K562 (cell line): ENCODE results near the gene LMX1B. TPM values are rescaled to one million over a fixed set of nuclear protein-coding genes. Genes with fewer than 3 reads are reported as not detected.

Experiments
- ATAC-seq: fragments of 200-7000 bp; cut with Tn5 transposase; 3 replicates; pipeline ENCODE4 v1.9.1; 2020; ENCODE audit warnings: moderate library complexity
- BruUV-seq: library from RNA; stranded (reverse); fragments of 400-500 nt; replicated peaks from 2 replicates; lab custom pipeline; 2021; lab: Mats Ljungman, UMichigan
- CTCF ChIA-PET: fragments of 300-600 bp; formaldehyde crosslinking; extraction: SDS; loops from one replicate; lab custom pipeline; 2021; ENCODE audit warnings: low intra/inter-chr PET ratio; lab: Yijun Ruan, JAX
- POLR2A ChIA-PET: fragments of 300-600, 350-650 bp; sonication (Branson Sonifier 250); formaldehyde crosslinking; extraction: SDS; loops from one replicate; lab custom pipeline; 2021; ENCODE audit warnings: antibody characterized with exemption, inconsistent platforms; lab: Yijun Ruan, JAX
- DNase-seq, 4 experiments: peaks; one replicate each; pipeline versions ENCODE4 v3.0.0 to v3.0.0-alpha.2; 2011 to 2018; ENCODE audit warnings: low spot score in 3 of 4, mixed read lengths in 3 of 4; ENCODE audit errors: extremely low read depth in 1 of 4
- FAIRE-seq: peaks from 2 replicates; lab custom pipeline; 2011; peaks lifted over from hg19 to GRCh38; lab: Jason Lieb, UNC
- H2AFZ ChIP-seq: 2 replicates; pipeline ENCODE4 v1.6.0; 2011; ENCODE audit warnings: low read depth, low read length, control low read depth, inconsistent platforms
- H3K27ac ChIP-seq: fragments of 200-600 bp; 3 replicates; pipeline ENCODE4 v1.8.0; 2011; ENCODE audit warnings: low read depth, mild to moderate bottlenecking, control low read depth, inconsistent platforms, low read length, moderate library complexity, mixed read lengths; ENCODE audit errors: extremely low read depth
- H3K27me3 ChIP-seq, 2 experiments: fragments of 300-600 bp in 1 of 2; 2 replicates in 1 of 2; 3 replicates in 1 of 2; pipeline versions ENCODE4 v1.6.0 to v1.8.0; 2011; ENCODE audit warnings: inconsistent platforms in 2 of 2, low read length in 2 of 2, mild to moderate bottlenecking in 1 of 2, mixed read lengths in 1 of 2, moderate library complexity in 1 of 2; ENCODE audit not compliant: control insufficient read depth in 2 of 2, insufficient read depth in 2 of 2
- H3K36me3 ChIP-seq: fragments of 300-600 bp; 3 replicates; pipeline ENCODE4 v1.8.0; 2011; ENCODE audit warnings: mild to moderate bottlenecking, low read length, inconsistent platforms; ENCODE audit not compliant: control insufficient read depth, insufficient read depth
- H3K4me1 ChIP-seq, 2 experiments: fragments of 200-600 bp in 1 of 2; replicated peaks in 1 of 2; 2 replicates in 1 of 2; 3 replicates in 1 of 2; pipeline versions ENCODE4 v1.5.1 to v1.8.0; 2011; ENCODE audit warnings: inconsistent platforms in 2 of 2, low read length in 2 of 2, mild to moderate bottlenecking in 1 of 2, mixed read lengths in 1 of 2, moderate library complexity in 1 of 2; ENCODE audit not compliant: control insufficient read depth in 2 of 2, insufficient read depth in 2 of 2
- H3K4me2 ChIP-seq: 2 replicates; pipeline ENCODE4 v1.6.1; 2011; ENCODE audit warnings: low read length, control low read depth, inconsistent platforms, mixed read lengths; ENCODE audit not compliant: insufficient read depth
- H3K4me3 ChIP-seq: fragments of 200-600 bp; sonication (generic), shearing (Covaris generic); 2 replicates; pipeline ENCODE4 v1.5.1; 2016; ENCODE audit warnings: control low read depth, inconsistent platforms
- H3K79me2 ChIP-seq: fragments of 200-600 bp; 3 replicates; pipeline ENCODE4 v1.8.0; 2011; ENCODE audit warnings: low read length, inconsistent platforms; ENCODE audit not compliant: control insufficient read depth, insufficient read depth
- H3K9ac ChIP-seq, 2 experiments: 2 replicates each; pipeline versions ENCODE4 v1.6.0 to v1.6.1; 2011; ENCODE audit warnings: low read depth in 2 of 2, low read length in 2 of 2, control low read depth in 1 of 2, inconsistent platforms in 1 of 2, mild to moderate bottlenecking in 1 of 2, mixed read lengths in 1 of 2; ENCODE audit not compliant: insufficient read depth in 1 of 2
- H3K9me1 ChIP-seq: one replicate; pipeline ENCODE4 v1.6.0; 2011; ENCODE audit warnings: inconsistent platforms, mild to moderate bottlenecking, low read length, moderate library complexity; ENCODE audit not compliant: control insufficient read depth, insufficient read depth
- H3K9me3 ChIP-seq: replicated peaks from 2 replicates; pipeline ENCODE4 v1.5.1; 2011; ENCODE audit warnings: low read depth, low read length, inconsistent platforms; ENCODE audit not compliant: control insufficient read depth, insufficient read depth
- H4K20me1 ChIP-seq: replicated peaks from 2 replicates; pipeline ENCODE4 v1.6.1; 2011; ENCODE audit warnings: low read length, inconsistent platforms, mixed read lengths; ENCODE audit not compliant: control insufficient read depth, insufficient read depth
- GATA2 ChIP-seq: sonication (generic); formaldehyde crosslinking; IDR thresholded peaks from 2 replicates; pipeline ENCODE4 v1.4.0; 2020; ENCODE audit warnings: mild to moderate bottlenecking, missing genetic modification reagents
- HLTF ChIP-seq: fragments of 450-650 bp; IDR thresholded peaks from 2 replicates; pipeline ENCODE4 v1.6.1; 2016
- RBBP5 ChIP-seq: fragments of 200-600 bp; sonication (generic); IDR thresholded peaks from 2 replicates; pipeline ENCODE4 v1.6.1; 2012; ENCODE audit warnings: borderline replicate concordance, mild to moderate bottlenecking, low read length, control low read depth, inconsistent platforms; ENCODE audit not compliant: insufficient read depth, poor library complexity, severe bottlenecking
- RNF2 ChIP-seq: sonication (generic); IDR thresholded peaks from 2 replicates; pipeline ENCODE4 v1.6.1; 2016
- SMAD3 ChIP-seq: fragments of 450-650 bp; formaldehyde crosslinking; conservative IDR thresholded peaks from 2 replicates; pipeline ENCODE4 v1.4.0; 2020; ENCODE audit warnings: mild to moderate bottlenecking
- SRSF3 ChIP-seq: fragments of 200-400 bp; formaldehyde crosslinking; IDR thresholded peaks from 2 replicates; pipeline ENCODE4 v1.6.1; 2016; ENCODE audit warnings: mild to moderate bottlenecking, low read length, moderate library complexity; ENCODE audit not compliant: insufficient read depth
- ZNF766 ChIP-seq: fragments of 200-800 bp; sonication (Bioruptor generic); conservative IDR thresholded peaks from 2 replicates; pipeline ENCODE4 v1.6.1; 2016; ENCODE audit warnings: missing genetic modification characterization, missing compliant biosample characterization
- WGBS: fragments of 100-300 bp; shearing (Covaris generic); methylation state at CpG from one replicate; pipeline ENCODE4 v1.1.6; 2016; ENCODE audit warnings: low coverage, mixed read lengths; ENCODE audit not compliant: insufficient coverage; ENCODE audit errors: missing lambda C conversion rate; 5-methylcytosine and 5-hydroxymethylcytosine counted together
- in situ Hi-C: fragments of 300-500 bp; cut with MboI; formaldehyde crosslinking; loops from 4 replicates; pipeline ENCODE4 v1.15.0; 2018; ENCODE audit warnings: inconsistent platforms, mixed read lengths
- intact Hi-C: fragments of 100-400 bp; cut with micrococcal nuclease; formaldehyde crosslinking; loops from 2 replicates; pipeline ENCODE4 v1.14.2; 2022
- polyA plus RNA-seq, 8 experiments: library from polyadenylated mRNA; depleted of rRNA in 4 of 8; stranded (reverse) in 5 of 8; unstranded in 3 of 8; fragments of >200 nt; fragmentation: Nextera tagmentation in 2 of 8; fragmentation: Illumina TruSeq in 1 of 8; extraction: Ambion mirVana in 2 of 8; extraction: Trizol in 1 of 8; gene quantifications; 2 replicates each; pipeline versions ENCODE4 v1.2.1 to v1.2.3, GENCODE V29; 2011 to 2014; ENCODE audit warnings: inconsistent platforms in 1 of 8, missing spikeins in 1 of 8
- total RNA-seq, 7 experiments: library from RNA; depleted of rRNA in 6 of 7; stranded (reverse); fragments of >200 nt in 6 of 7; fragmentation: Illumina TruSeq in 2 of 7; extraction: Trizol in 2 of 7; gene quantifications; 2 replicates each; pipeline versions ENCODE4 v1.2.1 to v1.2.3, GENCODE V29; 2011 to 2021; ENCODE audit warnings: low replicate concordance in 1 of 7
- TF ChIP-seq, protein P1 (sequence below): fragments of 250-450 bp; sonication (Bioruptor Pico); IDR thresholded peaks from 2 replicates; pipeline ENCODE4 v1.5.0; 2020; ENCODE audit warnings: mild to moderate bottlenecking
- TF ChIP-seq, protein P2 (sequence below), 2 experiments: fragments of 450-650 bp; conservative IDR thresholded peaks; 2 replicates each; pipeline ENCODE4 v1.6.1; 2017; ENCODE audit warnings: mild to moderate bottlenecking in 2 of 2, moderate library complexity in 2 of 2
- TF ChIP-seq, protein P3 (sequence below): fragments of 250-450 bp; sonication (Bioruptor Pico); IDR thresholded peaks from 2 replicates; pipeline ENCODE4 v1.8.0; 2022; ENCODE audit warnings: moderate library complexity, mild to moderate bottlenecking, inconsistent platforms

LMX1B gene
- total and polyA plus RNA-seq, 9 of the 15 experiments (the other 6 are each of a cell fraction or from before 2014, with no cell fraction given) = not detected

- H4K20me1 ChIP-seq = peaks cover 6% of the 10 kb centered on the region
- in situ Hi-C loops (no loop called here), intact Hi-C loops (no loop called here)
- BruUV-seq = no TSS peak
- H3K4me2 ChIP-seq = no peak overlapping the region
- FAIRE-seq (no peak), DNase-seq (no peak), ATAC-seq (no peak)
- WGBS = 11% methylated on average over 20 of the region's 20 CpGs
- CTCF ChIA-PET = interaction anchor here (0.7 kb wide), 1 partner anchor 12 kb away, joined by 3 read pairs; no protein-coding TSS in a partner anchor
- no peak overlapping the region for H3K27ac ChIP-seq
- no peaks in the 10 kb centered on the region for H3K36me3 ChIP-seq
- H2AFZ ChIP-seq = no peak overlapping the region
- no peak overlapping the region for H3K4me3 ChIP-seq
- H3K9me1 ChIP-seq = no peaks in the 10 kb centered on the region
- no peaks in the 10 kb centered on the region for H3K79me2 ChIP-seq
- H3K4me1 ChIP-seq = peaks cover 0 to 8% of the 10 kb centered on the region in 2 experiments; a peak in 1 of 5 replicates
- no peak overlapping the region for H3K9ac ChIP-seq
- H3K27me3 ChIP-seq = peaks cover 26 to 84% of the 10 kb centered on the region in 2 experiments; a peak in 4 of 5 replicates
- no peaks in the 10 kb centered on the region for H3K9me3 ChIP-seq
- POLR2A ChIA-PET = interaction anchor here (0.6 kb wide), 2 partner anchors 496 to 780 kb away, joined by 3 to 4 read pairs; partner anchors contain the start of gene LRSAM1
- TF ChIP-seq SRSF3 (no peak), RNF2 (no peak), RBBP5 (no peak), ZNF766 (CRISPR knock-in tag) (no peak), HLTF (no peak), GATA2 (CRISPR knock-in tag) (no peak), SMAD3 (CRISPR knock-in tag) (no peak)
- TF ChIP-seq, protein P1, sequence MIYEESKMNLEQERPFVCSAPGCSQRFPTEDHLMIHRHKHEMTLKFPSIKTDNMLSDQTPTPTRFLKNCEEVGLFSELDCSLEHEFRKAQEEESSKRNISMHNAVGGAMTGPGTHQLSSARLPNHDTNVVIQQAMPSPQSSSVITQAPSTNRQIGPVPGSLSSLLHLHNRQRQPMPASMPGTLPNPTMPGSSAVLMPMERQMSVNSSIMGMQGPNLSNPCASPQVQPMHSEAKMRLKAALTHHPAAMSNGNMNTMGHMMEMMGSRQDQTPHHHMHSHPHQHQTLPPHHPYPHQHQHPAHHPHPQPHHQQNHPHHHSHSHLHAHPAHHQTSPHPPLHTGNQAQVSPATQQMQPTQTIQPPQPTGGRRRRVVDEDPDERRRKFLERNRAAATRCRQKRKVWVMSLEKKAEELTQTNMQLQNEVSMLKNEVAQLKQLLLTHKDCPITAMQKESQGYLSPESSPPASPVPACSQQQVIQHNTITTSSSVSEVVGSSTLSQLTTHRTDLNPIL (CRISPR knock-in tag) = no peak
- TF ChIP-seq, protein P2, sequence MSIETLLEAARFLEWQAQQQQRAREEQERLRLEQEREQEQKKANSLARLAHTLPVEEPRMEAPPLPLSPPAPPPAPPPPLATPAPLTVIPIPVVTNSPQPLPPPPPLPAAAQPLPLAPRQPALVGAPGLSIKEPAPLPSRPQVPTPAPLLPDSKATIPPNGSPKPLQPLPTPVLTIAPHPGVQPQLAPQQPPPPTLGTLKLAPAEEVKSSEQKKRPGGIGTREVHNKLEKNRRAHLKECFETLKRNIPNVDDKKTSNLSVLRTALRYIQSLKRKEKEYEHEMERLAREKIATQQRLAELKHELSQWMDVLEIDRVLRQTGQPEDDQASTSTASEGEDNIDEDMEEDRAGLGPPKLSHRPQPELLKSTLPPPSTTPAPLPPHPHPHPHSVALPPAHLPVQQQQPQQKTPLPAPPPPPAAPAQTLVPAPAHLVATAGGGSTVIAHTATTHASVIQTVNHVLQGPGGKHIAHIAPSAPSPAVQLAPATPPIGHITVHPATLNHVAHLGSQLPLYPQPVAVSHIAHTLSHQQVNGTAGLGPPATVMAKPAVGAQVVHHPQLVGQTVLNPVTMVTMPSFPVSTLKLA (conservative IDR thresholded peaks at IDR 0.05) = no peak
- TF ChIP-seq, protein P3, sequence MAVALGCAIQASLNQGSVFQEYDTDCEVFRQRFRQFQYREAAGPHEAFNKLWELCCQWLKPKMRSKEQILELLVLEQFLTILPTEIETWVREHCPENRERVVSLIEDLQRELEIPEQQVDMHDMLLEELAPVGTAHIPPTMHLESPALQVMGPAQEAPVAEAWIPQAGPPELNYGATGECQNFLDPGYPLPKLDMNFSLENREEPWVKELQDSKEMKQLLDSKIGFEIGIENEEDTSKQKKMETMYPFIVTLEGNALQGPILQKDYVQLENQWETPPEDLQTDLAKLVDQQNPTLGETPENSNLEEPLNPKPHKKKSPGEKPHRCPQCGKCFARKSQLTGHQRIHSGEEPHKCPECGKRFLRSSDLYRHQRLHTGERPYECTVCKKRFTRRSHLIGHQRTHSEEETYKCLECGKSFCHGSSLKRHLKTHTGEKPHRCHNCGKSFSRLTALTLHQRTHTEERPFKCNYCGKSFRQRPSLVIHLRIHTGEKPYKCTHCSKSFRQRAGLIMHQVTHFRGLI (CRISPR knock-in tag) = no peak
Measured at GRCh38 chr9:126671381-126671831, 57.7 kb downstream of the LMX1B start.
